ENCODE results near the gene LCMT2. TPM values are rescaled to one million over a fixed set of nuclear protein-coding genes. Genes with fewer than 3 reads are reported as not detected.

LCMT2 gene
- total and polyA plus RNA-seq, 2 of the 8 experiments (the other 6 are each of a cell fraction or from before 2014, with no cell fraction given) = 11.2 to 11.9 TPM

- TF ChIP-seq POLR2AphosphoS5 (IDR thresholded peaks at IDR 0.05; ENCODE audit: low read depth, low read length) = no peak
- CTCF ChIA-PET (ENCODE audit: partially characterized antibody) = interaction anchor here (1.0 to 3.6 kb wide), 7 partner anchors 8 to 91 kb away, joined by 3 to 35 read pairs (median 5); partner anchors contain the start of genes CCNDBP1 and TGM5
These were observed 53.7 kb downstream of the LCMT2 start for GRCh38 chr15:43276563-43277200.

More at GRCh38 chr15:43276563-43277200, 53.7 kb downstream of the LCMT2 start:
- H3K36me3 ChIP-seq (ENCODE audit: control insufficient read depth in 2 of 4, insufficient read depth in 4 of 4, low read length in 3 of 4) = no peaks in the 10 kb centered on the region
- POLR2A ChIA-PET (ENCODE audit: partially characterized antibody) = no interaction called here
- H3K4me2 ChIP-seq (ENCODE audit: insufficient read depth in 1 of 2, low read depth in 2 of 2, low read length in 2 of 2) = no peak overlapping the region
- FAIRE-seq (no peak), DNase-seq (ENCODE audit: low read depth in 1 of 2, low spot score in 2 of 2) (no peak)
- H2BK120ac ChIP-seq (replicated peaks; ENCODE audit: low read depth, low read length) = no peak overlapping the region
- no peak overlapping the region for H4K5ac ChIP-seq (ENCODE audit: insufficient read length, low read depth, low read length)
- H3K4me1 ChIP-seq (replicated peaks in 1 of 4; ENCODE audit: control insufficient read depth in 3 of 4, insufficient read depth in 4 of 4, low read length in 3 of 4) = no peaks in the 10 kb centered on the region
- H4K8ac ChIP-seq (ENCODE audit: extremely low read depth, insufficient read depth, low read length) = peak overlapping the region; percentile 87; the same call in 1 of the 2 replicates
- no peak overlapping the region for H3K56ac ChIP-seq (replicated peaks; ENCODE audit: insufficient read length, low read depth, low read length)
- no peak overlapping the region for H2BK5ac ChIP-seq (ENCODE audit: low read depth, low read length)
- H3K27me3 ChIP-seq (replicated peaks in 1 of 4; ENCODE audit: control insufficient read depth in 3 of 4, extremely low read depth in 1 of 4, insufficient read depth in 3 of 4, low read length in 3 of 4) = no peaks in the 10 kb centered on the region
- no peak overlapping the region for H2BK12ac ChIP-seq (ENCODE audit: low read depth, low read length)
- no peak overlapping the region for H2BK20ac ChIP-seq (ENCODE audit: low read length)
- H4K91ac ChIP-seq (replicated peaks; ENCODE audit: insufficient read length, low read length) = no peak overlapping the region
- H3K23me2 ChIP-seq (ENCODE audit: low read depth, low read length) = no peaks in the 10 kb centered on the region
- H2BK15ac ChIP-seq (ENCODE audit: low read length) = no peak overlapping the region
- H3K4me3 ChIP-seq (ENCODE audit: extremely low read depth in 1 of 4, insufficient read depth in 2 of 4, low read depth in 3 of 4, low read length in 4 of 4) = no peak overlapping the region
- H3K23ac ChIP-seq (ENCODE audit: insufficient read length) = no peak overlapping the region
- no peak overlapping the region for H3K18ac ChIP-seq (ENCODE audit: extremely low read depth, low read length)
- H3K27ac ChIP-seq (ENCODE audit: low read depth, low read length) = no peak overlapping the region
- H3K14ac ChIP-seq (ENCODE audit: insufficient read length) = no peak overlapping the region
- no peak overlapping the region for H2AK5ac ChIP-seq (ENCODE audit: low read depth, low read length)
- H2AFZ ChIP-seq (ENCODE audit: low read length) = no peak overlapping the region
- 82% methylated on average over 12 of the region's 12 CpGs; no CpG with 5 or more reads in 1 of the 2 experiments for WGBS, 2 experiments (ENCODE audit: extremely low coverage in 1 of 2, insufficient coverage in 1 of 2, insufficient read length in 1 of 2, insufficient replicate concordance in 2 of 2, low coverage in 1 of 2, low lambda C conversion rate in 2 of 2, missing lambda C conversion rate in 1 of 2)
- no peaks in the 10 kb centered on the region for H3K9me3 ChIP-seq (ENCODE audit: insufficient read depth in 2 of 2, low read depth in 1 of 2, low read length in 1 of 2)
- no peak overlapping the region for H3K4ac ChIP-seq (replicated peaks; ENCODE audit: insufficient read length, low read depth, low read length)
- no peaks in the 10 kb centered on the region for H3K79me2 ChIP-seq (ENCODE audit: control insufficient read depth in 1 of 2, insufficient read depth in 2 of 2, low read length in 2 of 2)
- H3K9ac ChIP-seq (replicated peaks in 1 of 4; ENCODE audit: extremely low read depth in 1 of 4, low read depth in 3 of 4, low read length in 3 of 4) = no peak overlapping the region
- H3K79me1 ChIP-seq (ENCODE audit: low read depth, low read length) = no peaks in the 10 kb centered on the region
- no peaks in the 10 kb centered on the region for H4K20me1 ChIP-seq (replicated peaks in 1 of 2; ENCODE audit: control insufficient read depth in 1 of 2, insufficient read depth in 2 of 2, low read length in 2 of 2)

All from H1 (cell line).